A549 (cell line): ENCODE results near the gene RIPK4. TPM values are rescaled to one million over a fixed set of nuclear protein-coding genes. Genes with fewer than 3 reads are reported as not detected.

ENCODE experiments used
- ATAC-seq, 2 experiments: fragments of 200-7000 bp in 1 of 2; fragments of >200 bp in 1 of 2; cut with Nextera tagmentation in 1 of 2; cut with Tn5 transposase in 1 of 2; 3 replicates each; pipeline versions ENCODE4 v1.8.0 to v1.9.1; 2018 to 2020; ENCODE audit warnings: mild to moderate bottlenecking in 1 of 2, moderate library complexity in 1 of 2
- CTCF ChIA-PET: fragments of 300-600 bp; sonication (Branson Sonifier 250); formaldehyde crosslinking; extraction: SDS; loops from one replicate; lab custom pipeline; 2021; ENCODE audit warnings: antibody characterized with exemption, inconsistent platforms; lab: Yijun Ruan, JAX
- POLR2A ChIA-PET: fragments of 350-600 bp; formaldehyde crosslinking; extraction: SDS; loops from one replicate; lab custom pipeline; 2021; ENCODE audit warnings: antibody characterized with exemption, inconsistent platforms; lab: Yijun Ruan, JAX
- DNase-seq, 2 experiments: peaks; one replicate each; pipeline versions ENCODE4 v3.0.0 to v3.0.0-alpha.2; 2011 to 2016; ENCODE audit warnings: low read depth in 1 of 2, low spot score in 1 of 2
- FAIRE-seq: peaks from 2 replicates; lab custom pipeline; 2011; peaks lifted over from hg19 to GRCh38; lab: Jason Lieb, UNC
- H3K27ac ChIP-seq, 2 experiments: fragments of >200 bp; sonication (Bioruptor Twin); formaldehyde crosslinking; 3 replicates each; pipeline ENCODE4 v1.5.1; 2016 to 2017
- H3K4me1 ChIP-seq: fragments of >200 bp; sonication (Bioruptor Twin); formaldehyde crosslinking; 3 replicates; pipeline ENCODE4 v1.6.1; 2016
- H3K4me2 ChIP-seq: fragments of >200 bp; sonication (Bioruptor Twin); formaldehyde crosslinking; 3 replicates; pipeline ENCODE4 v1.6.1; 2016
- H3K4me3 ChIP-seq: fragments of >200 bp; sonication (Bioruptor Twin); formaldehyde crosslinking; 3 replicates; pipeline ENCODE4 v1.5.1; 2016
- H3K9me3 ChIP-seq: fragments of >200 bp; sonication (Bioruptor Twin); formaldehyde crosslinking; 3 replicates; pipeline ENCODE4 v1.6.1; 2016
- BHLHE40 ChIP-seq: IDR thresholded peaks from 2 replicates; pipeline ENCODE4 v1.6.1; 2012; ENCODE audit warnings: low read depth, low read length, inconsistent platforms
- CHD4 ChIP-seq: fragments of 200-600 bp; sonication (generic); IDR thresholded peaks from 2 replicates; pipeline ENCODE4 v1.6.1; 2016; ENCODE audit warnings: antibody characterized with exemption, mild to moderate bottlenecking, borderline replicate concordance
- EHMT2 ChIP-seq: fragments of 200-600 bp; sonication (generic); IDR thresholded peaks from 2 replicates; pipeline ENCODE4 v1.6.1; 2016; ENCODE audit warnings: antibody characterized with exemption, low read depth, mild to moderate bottlenecking, moderate library complexity
- FOSL2 ChIP-seq, 2 experiments: fragments of 450-650 bp in 1 of 2; fragments of >200 bp in 1 of 2; sonication (Bioruptor Twin) in 1 of 2; formaldehyde crosslinking; IDR thresholded peaks; 2 replicates each; pipeline versions ENCODE4 v1.5.0 to v1.6.1; 2016 to 2020; ENCODE audit warnings: mild to moderate bottlenecking in 1 of 2, moderate library complexity in 1 of 2
- FOXS1 ChIP-seq: fragments of 250-450 bp; sonication (Bioruptor Pico); IDR thresholded peaks from 2 replicates; pipeline ENCODE4 v1.5.0; 2020; ENCODE audit warnings: mild to moderate bottlenecking, moderate library complexity
- GATA3 ChIP-seq: IDR thresholded peaks from 2 replicates; pipeline ENCODE4 v1.6.1; 2012; ENCODE audit warnings: borderline replicate concordance
- HDAC2 ChIP-seq: fragments of 200-600 bp; sonication (generic); IDR thresholded peaks from 2 replicates; pipeline ENCODE4 v1.6.1; 2016
- HES2 ChIP-seq: fragments of >200 bp; sonication (Bioruptor Twin); formaldehyde crosslinking; IDR thresholded peaks from 2 replicates; pipeline ENCODE4 v1.6.1; 2016
- HEYL ChIP-seq: fragments of 250-450 bp; sonication (Bioruptor Pico); IDR thresholded peaks from 2 replicates; pipeline ENCODE4 v1.8.0; 2021; ENCODE audit warnings: mild to moderate bottlenecking, moderate library complexity
- JUN ChIP-seq, 2 experiments: fragments of >200 bp; sonication (Bioruptor Twin); formaldehyde crosslinking; IDR thresholded peaks; 2 replicates in 1 of 2; 3 replicates in 1 of 2; pipeline ENCODE4 v1.6.1; 2016 to 2017
- JUNB ChIP-seq: fragments of >200 bp; sonication (Bioruptor Twin); formaldehyde crosslinking; IDR thresholded peaks from 2 replicates; pipeline ENCODE4 v1.6.1; 2016
- MAX ChIP-seq: IDR thresholded peaks from 2 replicates; pipeline ENCODE4 v1.6.1; 2012
- MYC ChIP-seq: IDR thresholded peaks from 2 replicates; pipeline ENCODE4 v1.6.1; 2012; ENCODE audit warnings: mild to moderate bottlenecking, inconsistent platforms, low read length, improper control_type of control experiment, borderline replicate concordance
- NPAS2 ChIP-seq: fragments of 250-450 bp; sonication (Bioruptor Pico); IDR thresholded peaks from 2 replicates; pipeline ENCODE4 v1.8.0; 2022; ENCODE audit warnings: mild to moderate bottlenecking, moderate library complexity, borderline replicate concordance
- PBX3 ChIP-seq: IDR thresholded peaks from 2 replicates; pipeline ENCODE4 v1.6.1; 2012
- PHF8 ChIP-seq: fragments of 200-600 bp; sonication (generic); IDR thresholded peaks from 2 replicates; pipeline ENCODE4 v1.6.1; 2016; ENCODE audit warnings: low read depth, mild to moderate bottlenecking, antibody characterized with exemption, moderate library complexity, borderline replicate concordance
- POLR2A ChIP-seq: IDR thresholded peaks from 2 replicates; pipeline ENCODE4 v1.6.1; 2012; ENCODE audit warnings: mild to moderate bottlenecking, low read length
- RARB ChIP-seq: fragments of 250-450 bp; sonication (Bioruptor Pico); IDR thresholded peaks from 2 replicates; pipeline ENCODE4 v1.8.0; 2021; ENCODE audit warnings: mild to moderate bottlenecking, moderate library complexity
- RFX5 ChIP-seq: fragments of 450-650 bp; IDR thresholded peaks from 2 replicates; pipeline ENCODE4 v1.7.1; 2014; ENCODE audit warnings: antibody characterized with exemption, mild to moderate bottlenecking, moderate library complexity
- RNF2 ChIP-seq: fragments of 200-600 bp; sonication (generic); IDR thresholded peaks from 2 replicates; pipeline ENCODE4 v1.6.1; 2016; ENCODE audit warnings: low read depth, mild to moderate bottlenecking, antibody characterized with exemption, moderate library complexity, borderline replicate concordance
- SMC3 ChIP-seq: fragments of >200 bp; sonication (Bioruptor Twin); formaldehyde crosslinking; IDR thresholded peaks from 3 replicates; pipeline ENCODE4 v1.6.1; 2018; ENCODE audit warnings: inconsistent platforms
- SREBF2 ChIP-seq: fragments of 450-650 bp; IDR thresholded peaks from 2 replicates; pipeline ENCODE4 v1.6.1; 2014; ENCODE audit warnings: mild to moderate bottlenecking, moderate library complexity
- TFCP2L1 ChIP-seq: fragments of 250-450 bp; sonication (Bioruptor Pico); IDR thresholded peaks from 2 replicates; pipeline ENCODE4 v1.5.0; 2021; ENCODE audit warnings: mild to moderate bottlenecking
- ZC3H11A ChIP-seq: fragments of 450-650 bp; IDR thresholded peaks from 2 replicates; pipeline ENCODE4 v1.6.1; 2014; ENCODE audit warnings: antibody characterized with exemption, mild to moderate bottlenecking
- ZNF302 ChIP-seq: fragments of 250-450 bp; sonication (Bioruptor Pico); IDR thresholded peaks from 2 replicates; pipeline ENCODE4 v1.9.0; 2021; ENCODE audit warnings: inconsistent platforms, mild to moderate bottlenecking, moderate library complexity
- ZSCAN20 ChIP-seq: fragments of 250-450 bp; sonication (Bioruptor Pico); IDR thresholded peaks from 2 replicates; pipeline ENCODE4 v1.8.0; 2022; ENCODE audit warnings: mild to moderate bottlenecking, moderate library complexity
- WGBS: methylation state at CpG from one replicate; pipeline ENCODE4 v1.1.6; 2017; ENCODE audit errors: missing lambda C conversion rate; 5-methylcytosine and 5-hydroxymethylcytosine counted together
- polyA plus RNA-seq, 4 experiments: library from polyadenylated mRNA; depleted of rRNA in 3 of 4; stranded (reverse); fragments of >200 nt; fragmentation: RNase III in 1 of 4; extraction: RNeasy Plus Mini Kit Qiagen cat#74134 plus additional on column Dnase treatment in 1 of 4; gene quantifications; 2 replicates in 3 of 4; 3 replicates in 1 of 4; pipeline ENCODE4 v1.2.3, GENCODE V29; 2011 to 2017
- TF ChIP-seq, protein P1 (sequence below): IDR thresholded peaks from 2 replicates; pipeline ENCODE4 v1.6.1; 2012; ENCODE audit warnings: low read depth, borderline replicate concordance

Gene RIPK4
- polyA plus RNA-seq, 2 of the 4 experiments (the other 2 are of a cell fraction) = 3.0 to 5.7 TPM

DNA sequence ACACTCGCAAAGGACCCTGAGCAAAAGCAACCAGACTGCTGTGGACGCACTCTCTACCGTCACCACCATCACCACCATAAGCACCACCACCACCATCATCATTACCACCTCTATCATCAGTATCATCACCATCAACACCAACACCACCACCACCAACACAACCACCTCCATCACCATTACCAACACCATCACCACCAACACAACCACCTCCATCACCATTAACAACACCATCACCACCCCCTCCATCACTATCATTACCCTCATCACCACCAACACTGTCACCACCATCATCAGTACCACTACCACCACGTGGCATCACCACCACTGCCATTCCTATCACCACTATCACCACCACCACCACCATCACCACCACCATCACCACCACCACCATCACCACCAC, 38.8 kb upstream of the RIPK4 start:
- FAIRE-seq (no peak), ATAC-seq (no peak)

DNA sequence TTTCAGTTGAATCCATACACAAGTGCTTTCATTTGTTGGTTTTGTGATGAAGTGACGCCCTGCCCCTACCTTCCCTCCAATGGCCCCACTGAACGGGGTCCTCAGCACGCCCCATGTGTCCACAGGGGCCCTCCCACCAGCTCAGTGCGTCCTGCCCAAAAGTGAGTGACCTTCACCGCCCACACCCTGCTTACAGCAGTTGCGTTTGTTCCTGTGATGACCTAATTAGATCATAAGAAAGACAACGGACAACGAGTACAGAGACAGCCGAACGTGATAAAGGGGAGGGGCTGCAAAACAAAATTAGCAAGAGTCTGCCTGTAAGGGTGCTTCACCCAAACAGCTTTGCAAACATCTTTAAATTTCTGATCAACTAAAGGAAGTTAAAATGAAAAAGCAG, 38.2 kb upstream of the RIPK4 start:
- TF ChIP-seq HEYL (CRISPR knock-in tag) = no peak
- no peak for TF ChIP-seq RARB (CRISPR knock-in tag)
- no peak for TF ChIP-seq SMC3
- TF ChIP-seq FOSL2 (IDR thresholded peaks at IDR 0.05) = no peak
- no peak for TF ChIP-seq FOSL2 (CRISPR knock-in tag; IDR thresholded peaks at IDR 0.05)
- TF ChIP-seq HES2 = no peak
- no peak for TF ChIP-seq GATA3
- no peak for TF ChIP-seq RFX5
- TF ChIP-seq ZNF302 (CRISPR knock-in tag) = no peak
- no peak for TF ChIP-seq ZC3H11A
- TF ChIP-seq SREBF2 = no peak
- TF ChIP-seq POLR2A = no peak
- no peak for TF ChIP-seq NPAS2 (CRISPR knock-in tag)
- TF ChIP-seq, protein P1, sequence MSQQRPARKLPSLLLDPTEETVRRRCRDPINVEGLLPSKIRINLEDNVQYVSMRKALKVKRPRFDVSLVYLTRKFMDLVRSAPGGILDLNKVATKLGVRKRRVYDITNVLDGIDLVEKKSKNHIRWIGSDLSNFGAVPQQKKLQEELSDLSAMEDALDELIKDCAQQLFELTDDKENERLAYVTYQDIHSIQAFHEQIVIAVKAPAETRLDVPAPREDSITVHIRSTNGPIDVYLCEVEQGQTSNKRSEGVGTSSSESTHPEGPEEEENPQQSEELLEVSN = no peak
- no peak for TF ChIP-seq ZSCAN20 (CRISPR knock-in tag)
- no peak for TF ChIP-seq MYC
- no peak for TF ChIP-seq TFCP2L1
- Histone ChIP-seq H3K4me2 (no peak overlapping the region), H3K4me1 (no peaks in the 10 kb centered on the region), H3K27ac (no peak overlapping the region), H3K4me3 (no peak overlapping the region), H3K9me3 (no peaks in the 10 kb centered on the region)
- FAIRE-seq (no peak), ATAC-seq (no peak), DNase-seq (no peak)
- POLR2A ChIA-PET = no interaction called here
- CTCF ChIA-PET = interaction anchor here (0.8 kb wide), 1 partner anchor 311 kb away, joined by 3 read pairs; no protein-coding TSS in a partner anchor
- WGBS = 89% methylated on average over 10 of the region's 10 CpGs

More for the DNA sequence above, 38.8 kb upstream of the RIPK4 start:
- no peaks in the 10 kb centered on the region for H3K9me3 ChIP-seq
- no peak overlapping the region for H3K4me2 ChIP-seq
- H3K4me3 ChIP-seq = no peak overlapping the region
- H3K27ac ChIP-seq = no peak overlapping the region
- DNase-seq = no peak
- H3K4me1 ChIP-seq = no peaks in the 10 kb centered on the region
- ChIA-PET CTCF (no interaction called here), POLR2A (no interaction called here)
- WGBS = 91% methylated on average over 4 of the region's 4 CpGs
- no peak for TF ChIP-seq CHD4
- TF ChIP-seq HES2 = no peak
- TF ChIP-seq RARB (CRISPR knock-in tag) = no peak
- TF ChIP-seq PBX3 = no peak
- TF ChIP-seq PHF8 = no peak
- TF ChIP-seq RNF2 = no peak
- TF ChIP-seq EHMT2 = no peak

GRCh38 chr21:41804381-41804780, 37.5 kb upstream of the RIPK4 start:
- WGBS = 96% methylated on average over 10 of the region's 10 CpGs
- no peak for TF ChIP-seq JUN (IDR thresholded peaks at IDR 0.05)
- no peak for TF ChIP-seq FOXS1 (CRISPR knock-in tag)
- TF ChIP-seq ZC3H11A = no peak
- TF ChIP-seq HDAC2 = no peak
- TF ChIP-seq JUNB = no peak
- TF ChIP-seq, protein P1 = no peak
- no peak for TF ChIP-seq NPAS2 (CRISPR knock-in tag)
- TF ChIP-seq BHLHE40 = no peak
- TF ChIP-seq MAX = no peak
- TF ChIP-seq, all 56 proteins: peak for 0
- Histone ChIP-seq H3K4me2 (no peak overlapping the region), H3K4me3 (no peak overlapping the region), H3K4me1 (no peaks in the 10 kb centered on the region), H3K9me3 (no peaks in the 10 kb centered on the region), H3K27ac (no peak overlapping the region)
- ATAC-seq = no peak
- no peak for DNase-seq
- FAIRE-seq = no peak
- ChIA-PET CTCF (interaction anchor here (0.8 kb wide), 1 partner anchor 312 kb away, joined by 3 read pairs; no protein-coding TSS in a partner anchor), POLR2A (no interaction called here)
